ENCODE measurements around the gene NTNG2.
"Not testable (repeated sequence)": the region's sequence is repeated elsewhere in the genome, so short reads cannot be mapped to it uniquely, and the experiment has no call there.

The NTNG2 gene

DNA sequence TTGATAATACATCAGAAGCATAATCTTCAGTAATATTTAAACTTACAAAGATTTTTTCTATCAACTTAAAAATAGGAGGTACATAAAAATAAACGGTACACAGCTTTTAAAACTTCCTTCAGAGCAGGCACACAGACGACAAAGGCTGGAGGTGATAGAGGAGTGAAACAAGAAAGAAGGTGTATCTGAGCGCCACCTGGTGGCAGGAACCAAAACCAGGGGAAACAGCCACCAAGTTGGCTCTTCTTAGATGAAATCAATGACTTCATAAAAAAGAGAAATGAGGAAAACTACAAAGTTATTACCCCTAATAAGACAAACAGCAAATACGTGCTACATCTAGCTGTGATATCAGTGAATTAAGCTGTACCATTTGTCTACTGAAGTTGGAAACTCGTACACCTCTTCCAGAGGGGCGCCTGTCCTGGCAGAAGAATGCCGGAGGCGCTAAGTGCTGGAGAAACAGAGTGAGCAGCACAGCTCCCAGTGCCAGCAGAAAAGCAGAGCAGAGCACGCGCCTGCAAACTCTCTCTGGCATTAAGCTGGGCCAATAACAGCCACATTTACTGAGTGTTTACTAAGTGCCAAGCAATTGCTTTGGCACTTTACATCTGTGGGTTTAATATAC lies 107.0 kb downstream of the NTNG2 start:
- DNase-seq: peak; percentile 39 to 78

DNA sequence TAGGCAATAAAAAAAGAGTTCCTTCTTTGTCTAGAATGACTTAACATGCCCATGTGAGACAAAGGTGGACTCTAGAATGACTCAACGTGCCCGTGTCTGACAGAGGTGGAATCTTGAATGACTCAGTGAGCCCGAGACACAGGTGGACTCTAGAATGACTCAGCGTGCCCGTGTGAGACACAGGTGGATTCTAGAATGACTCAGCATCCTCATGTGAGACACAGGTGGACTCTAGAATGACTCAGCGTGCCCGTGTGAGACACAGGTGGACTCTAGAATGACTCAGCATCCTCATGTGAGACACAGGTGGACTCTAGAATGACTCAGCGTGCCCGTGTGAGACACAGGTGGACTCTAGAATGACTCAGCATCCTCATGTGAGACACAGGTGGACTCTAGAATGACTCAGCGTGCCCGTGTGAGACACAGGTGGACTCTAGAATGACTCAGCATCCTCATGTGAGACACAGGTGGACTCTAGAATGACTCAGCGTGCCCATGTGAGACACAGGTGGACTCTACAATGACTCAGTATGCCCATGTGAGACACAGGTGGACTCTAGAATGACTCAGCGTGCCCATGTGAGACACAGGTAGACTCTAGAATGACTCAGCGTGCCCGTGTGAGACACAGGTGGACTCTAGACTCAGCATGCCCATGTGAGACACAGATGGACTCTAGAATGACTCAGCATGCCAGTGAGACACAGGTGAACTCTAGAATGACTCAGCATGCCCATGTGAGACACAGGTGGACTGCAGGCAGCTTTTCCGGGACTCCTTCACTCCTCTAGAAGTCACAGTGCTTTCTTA lies 108.1 kb downstream of the NTNG2 start:
- DNase-seq: not testable (repeated sequence)

DNA sequence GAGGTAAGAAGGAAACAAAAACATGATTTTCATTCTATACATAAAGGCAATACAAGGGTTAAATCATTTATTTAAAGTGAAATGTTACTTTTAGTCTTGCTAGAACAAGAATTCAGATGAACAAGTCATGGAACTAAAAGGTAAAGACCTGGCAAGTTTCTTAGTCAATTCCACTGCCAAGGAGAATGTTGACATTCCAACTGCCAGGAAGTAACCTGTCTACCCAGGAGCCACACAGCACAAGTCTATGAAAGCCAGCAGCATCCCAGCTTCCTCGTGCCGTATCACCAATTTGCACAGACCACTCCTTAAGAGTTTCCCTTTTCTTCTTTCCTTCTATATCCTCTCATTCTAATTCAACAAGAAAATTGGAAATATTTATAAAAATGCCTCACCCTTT lies 113.0 kb downstream of the NTNG2 start:
- DNase-seq: no peak

DNA sequence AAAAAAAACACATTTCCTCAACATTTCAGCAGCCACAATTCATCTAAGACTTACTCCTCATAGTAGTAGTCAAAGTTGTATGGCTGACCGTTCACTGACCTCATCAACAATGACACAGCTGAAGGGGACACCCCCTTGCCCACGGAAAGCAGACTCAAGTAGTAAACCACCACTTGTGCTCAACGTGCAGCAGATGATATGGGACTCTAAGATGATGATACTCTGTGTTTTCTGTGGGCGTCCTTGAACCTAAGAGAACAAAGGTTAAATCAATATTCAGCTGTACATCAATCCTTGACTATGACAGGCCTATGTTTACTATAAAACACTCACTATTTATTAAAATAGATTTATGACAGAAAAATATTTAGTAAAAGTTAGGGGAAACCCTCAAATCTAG lies 121.3 kb downstream of the NTNG2 start:
- no peak for DNase-seq

DNA sequence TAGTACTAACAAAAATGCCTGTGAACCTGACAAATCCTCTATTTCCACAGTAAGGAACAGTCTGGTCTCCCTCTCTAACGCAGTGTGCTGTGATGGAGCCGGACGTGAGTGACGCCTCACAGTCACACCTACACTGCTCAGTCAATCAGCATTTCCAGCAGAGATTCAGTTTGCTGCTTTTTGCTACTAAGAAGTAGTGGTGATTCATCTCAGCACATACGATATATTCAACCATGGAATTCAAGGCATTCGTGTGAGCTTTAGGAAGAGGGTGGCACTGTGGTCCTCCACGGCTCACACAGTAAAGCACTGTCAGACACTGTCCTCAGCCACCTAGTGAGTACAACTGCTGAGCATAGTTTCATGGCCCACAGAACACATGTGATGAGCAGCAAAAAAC lies 122.0 kb downstream of the NTNG2 start:
- no peak for DNase-seq

DNA sequence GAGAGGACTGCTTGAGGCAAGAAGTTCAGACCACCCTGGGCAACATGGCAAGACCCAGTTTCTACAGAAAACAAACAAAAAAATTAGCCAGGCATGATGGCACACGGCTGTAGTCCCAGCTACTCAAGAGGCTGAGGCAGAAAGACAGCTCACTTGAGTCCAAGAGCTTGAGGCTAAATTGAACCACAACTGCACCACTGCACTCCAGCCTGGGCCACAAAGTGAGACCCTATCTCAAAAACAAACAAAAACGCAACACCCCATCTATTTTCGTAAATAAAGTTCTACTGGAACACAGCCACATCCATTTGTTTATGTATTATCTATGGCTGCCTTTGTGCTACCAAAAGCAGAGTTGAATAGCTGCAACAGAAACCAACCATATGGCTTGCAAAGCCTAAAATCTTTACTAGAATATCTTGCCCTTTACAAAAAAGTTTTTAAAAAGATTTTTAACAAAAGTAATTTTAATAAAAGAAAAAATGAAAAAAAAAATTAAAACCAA lies 125.5 kb downstream of the NTNG2 start:
- DNase-seq: no peak

DNA sequence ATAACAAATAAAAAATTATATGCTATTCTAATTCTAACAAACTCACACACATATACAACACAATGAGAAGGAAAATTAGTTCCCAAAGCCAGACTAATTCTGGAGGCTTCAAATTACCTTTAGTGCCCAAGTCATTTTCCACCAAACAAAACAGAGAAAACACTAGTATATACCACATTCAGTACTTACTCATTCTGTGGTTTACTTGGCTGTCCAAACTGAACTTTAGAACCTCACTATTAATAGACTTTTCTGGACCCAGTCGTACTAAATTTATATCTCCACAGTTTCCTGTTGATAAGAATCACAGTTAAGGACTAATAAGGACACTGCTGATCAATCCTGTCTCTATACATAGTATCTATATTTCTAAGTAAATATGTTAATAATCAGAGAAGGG lies 126.5 kb downstream of the NTNG2 start:
- DNase-seq: no peak

DNA sequence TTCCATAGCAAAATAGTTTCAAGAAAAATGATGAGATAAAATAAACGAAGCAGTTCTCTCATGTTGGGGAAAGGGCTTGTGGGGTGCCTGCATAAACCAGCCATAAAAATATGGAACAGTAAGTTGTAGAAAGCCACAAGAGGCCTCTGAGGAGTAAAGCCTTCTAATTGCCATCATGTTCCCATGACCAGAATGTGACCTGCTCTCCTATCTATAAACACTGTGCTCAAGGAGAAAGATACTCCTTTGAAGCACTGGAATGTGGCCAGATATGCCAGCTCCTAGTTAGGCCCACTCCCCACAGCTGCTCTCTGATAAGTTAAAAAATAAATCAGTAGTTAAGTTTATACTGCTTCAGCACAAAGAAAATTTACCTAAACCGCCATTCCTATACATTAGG lies 127.1 kb downstream of the NTNG2 start:
- no peak for DNase-seq

DNA sequence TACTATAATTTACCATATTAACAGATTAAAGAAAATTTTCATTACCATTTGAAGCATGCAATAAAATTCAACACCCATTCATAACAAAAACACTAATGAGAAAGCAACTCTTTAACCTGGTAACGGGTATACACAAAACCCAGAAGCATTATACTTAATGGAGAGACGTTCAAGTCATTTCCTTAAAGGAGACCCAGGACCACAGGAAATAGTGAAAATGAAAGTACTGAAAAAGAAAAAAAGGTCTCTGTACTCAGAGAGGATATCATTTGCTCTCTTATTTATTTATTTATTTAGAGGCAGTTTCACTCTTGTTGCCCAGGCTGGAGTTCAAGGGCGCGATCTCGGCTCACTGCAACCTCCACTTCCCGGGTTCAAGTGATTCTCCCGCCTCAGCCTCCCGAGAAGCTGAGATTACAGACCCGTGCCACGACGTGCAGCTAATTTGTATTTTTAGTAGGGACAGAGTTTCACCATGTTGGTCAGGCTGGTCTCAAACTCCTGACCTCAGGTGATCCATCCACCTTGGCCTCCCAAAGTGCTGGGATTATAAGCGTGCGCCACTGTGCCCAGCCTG lies 131.4 kb downstream of the NTNG2 start:
- no peak for DNase-seq

All from hippocampal formation (tissue), 2 donors.